GM20431 (cell line): ENCODE data around the gene CACNA2D3.
"Not testable (repeated sequence)": the region's sequence is repeated elsewhere in the genome, so short reads cannot be mapped to it uniquely, and the experiment has no call there.

Experiments used
- in situ Hi-C: fragments of 300-500 bp; cut with MseI, MboI; formaldehyde crosslinking; loops from one replicate; pipeline ENCODE4 v1.15.0; 2020; ENCODE audit warnings: low sequenced_read_pairs; ENCODE audit not compliant: unreplicated experiment

The CACNA2D3 gene

DNA sequence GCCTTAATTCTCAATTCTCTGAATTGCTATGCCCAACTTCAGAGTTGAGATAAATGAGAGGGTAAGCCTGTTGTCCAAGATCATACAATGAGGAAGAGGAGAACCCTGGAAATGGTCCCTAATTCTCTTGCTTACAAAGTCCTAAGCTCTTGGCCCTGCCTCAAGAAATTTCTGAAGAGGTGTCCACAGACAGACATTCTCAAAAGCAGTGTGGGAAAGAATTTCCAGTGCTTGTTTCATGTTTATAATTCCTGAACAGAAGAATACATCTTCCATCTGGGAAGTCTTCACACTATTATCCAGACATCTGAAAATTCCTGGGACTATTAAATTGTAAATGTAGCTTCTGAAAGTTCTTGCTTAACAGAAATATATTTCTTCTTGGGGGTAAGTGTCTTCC lies 972.3 kb downstream of the CACNA2D3 start:
- in situ Hi-C loops: no loop called here

DNA sequence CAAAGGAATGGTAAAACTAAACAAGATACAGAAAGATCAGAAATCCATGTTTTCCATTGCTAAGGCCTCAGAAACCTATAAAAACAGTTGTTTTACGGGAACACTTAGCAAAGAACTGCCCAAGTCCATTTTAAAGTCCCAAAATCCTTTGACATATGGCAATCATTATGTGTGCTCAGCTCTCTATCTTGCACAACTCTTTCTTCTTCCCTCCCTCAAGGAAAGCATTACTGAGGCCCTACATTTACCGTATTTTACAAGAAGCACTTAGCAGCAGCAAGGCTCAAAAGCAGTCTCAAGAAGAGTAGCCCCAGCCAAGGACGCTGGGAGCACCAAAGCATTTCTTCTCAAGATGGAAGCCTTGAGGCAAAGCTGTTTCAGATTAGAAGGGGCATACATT lies 975.1 kb downstream of the CACNA2D3 start:
- in situ Hi-C loops: no loop called here

DNA sequence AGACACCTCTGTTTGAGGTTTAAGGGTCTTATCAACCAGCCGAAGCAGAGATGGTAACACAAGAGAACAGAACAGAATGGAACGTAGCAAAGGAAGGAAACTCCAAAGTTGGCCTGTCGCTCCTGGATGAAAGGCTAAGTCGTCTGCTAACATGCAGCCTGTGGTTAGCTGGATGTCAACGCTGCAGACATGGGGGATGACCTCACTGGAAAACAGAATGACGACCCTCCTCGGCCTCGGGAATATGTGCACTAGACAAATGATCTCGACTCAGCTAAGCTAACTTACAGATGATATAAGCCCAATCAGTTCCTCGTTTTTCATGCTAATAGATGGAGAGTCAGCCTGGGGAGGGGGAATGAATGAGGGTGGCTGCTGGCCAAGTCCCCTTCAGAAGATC lies 983.3 kb downstream of the CACNA2D3 start:
- in situ Hi-C loops: no loop called here

DNA sequence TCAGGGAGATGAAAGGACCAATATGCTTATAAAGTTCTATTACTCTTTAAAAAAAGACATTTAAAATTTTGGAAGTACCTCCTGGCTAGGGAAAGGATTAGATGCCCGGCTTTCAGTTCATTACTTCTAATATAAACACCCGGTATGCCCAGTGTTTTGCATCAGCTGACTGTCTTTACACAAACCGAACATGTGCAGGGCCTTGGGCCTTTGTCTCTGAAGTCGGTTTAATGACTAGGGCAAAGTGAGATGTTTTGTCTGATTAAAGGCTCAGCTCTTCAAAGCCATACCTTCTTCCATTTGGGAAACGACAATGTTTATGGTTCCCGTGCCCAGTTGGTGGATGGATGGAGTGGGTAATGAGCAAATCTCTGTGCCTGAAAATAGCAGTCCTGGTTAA lies 984.8 kb downstream of the CACNA2D3 start:
- in situ Hi-C loops: no loop called here

DNA sequence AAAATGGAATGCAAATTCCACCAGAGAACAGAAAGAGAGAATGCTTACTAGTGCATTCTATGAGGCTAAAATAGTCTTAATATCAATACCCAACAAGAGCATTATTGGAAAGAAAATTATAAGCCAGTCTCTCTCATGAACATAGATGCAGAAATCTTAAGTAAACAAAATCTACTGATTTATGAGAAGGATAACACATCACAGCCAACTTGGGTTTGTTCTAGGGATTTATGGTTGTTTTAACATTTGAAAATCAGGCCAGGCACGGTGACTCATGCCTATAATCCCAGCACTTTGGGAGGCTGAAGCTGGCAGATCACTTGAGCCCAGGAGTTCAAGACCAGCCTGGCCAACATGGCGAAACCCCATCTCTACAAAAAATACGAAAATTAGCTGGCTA lies 989.6 kb downstream of the CACNA2D3 start:
- in situ Hi-C loops: not testable (repeated sequence)

DNA sequence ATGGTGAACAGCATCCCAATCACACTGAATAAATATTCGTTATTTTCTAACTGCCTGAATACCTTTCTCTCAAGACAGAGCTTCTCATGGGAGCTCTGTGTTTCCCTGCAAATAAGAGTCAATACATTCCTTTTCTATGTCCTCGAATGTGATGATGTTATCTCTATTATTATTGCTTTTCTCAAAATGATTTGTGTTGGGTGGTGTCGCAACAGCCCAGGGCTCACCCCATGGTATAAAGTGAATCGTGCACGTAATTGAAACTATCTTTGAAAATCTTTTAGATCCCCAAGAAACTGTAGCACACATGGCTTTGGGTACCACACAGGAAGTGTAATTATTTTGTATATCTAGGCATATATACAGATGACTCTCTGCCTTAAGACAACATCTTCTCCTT lies 996.1 kb downstream of the CACNA2D3 start:
- in situ Hi-C loops: no loop called here

DNA sequence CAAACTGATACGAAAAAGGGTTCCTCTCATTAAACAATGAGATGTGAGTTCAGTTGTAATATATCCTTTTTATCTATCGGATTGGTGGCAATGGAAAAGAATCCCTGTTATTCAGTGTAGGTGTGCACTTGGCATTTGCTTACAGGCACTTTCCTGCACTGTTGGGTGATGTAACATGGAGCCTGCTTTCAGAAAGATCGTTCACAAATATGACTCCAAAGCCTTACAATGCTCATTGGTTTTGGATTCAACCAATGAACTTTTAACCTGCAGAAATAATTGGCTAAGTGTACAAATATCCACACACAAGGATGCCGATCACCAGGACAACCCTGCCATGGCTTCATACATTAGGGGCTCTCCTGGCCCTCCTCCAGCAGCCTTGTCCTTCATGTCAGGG lies 996.9 kb downstream of the CACNA2D3 start:
- in situ Hi-C loops: no loop called here

DNA sequence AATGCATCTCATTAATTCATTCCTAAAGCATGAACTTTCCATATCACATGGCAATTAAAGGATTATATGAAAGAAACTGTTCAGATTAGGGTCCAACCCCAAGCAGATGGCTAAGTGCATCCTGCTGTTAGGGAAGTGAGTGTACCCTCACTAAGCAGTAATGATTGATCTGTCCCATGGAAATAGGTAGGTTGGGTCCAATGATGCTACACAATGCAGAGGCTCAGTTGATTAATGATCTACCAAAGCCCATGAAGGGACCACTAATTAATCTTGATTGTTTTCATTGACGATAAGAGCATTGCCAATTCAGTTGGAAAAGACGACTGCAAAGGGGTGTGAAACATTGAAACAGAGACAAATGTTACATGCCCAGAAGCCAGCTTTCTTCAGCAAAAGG lies 1000.0 kb downstream of the CACNA2D3 start:
- in situ Hi-C loops: no loop called here
